ENCODE measurements around the gene ANAPC13. TPM values are rescaled to one million over a fixed set of nuclear protein-coding genes. Genes with fewer than 3 reads are reported as not detected.

ANAPC13 gene
- polyA plus RNA-seq, 1 of the 3 experiments (the other 2 are of a cell fraction): 63.5 TPM

DNA sequence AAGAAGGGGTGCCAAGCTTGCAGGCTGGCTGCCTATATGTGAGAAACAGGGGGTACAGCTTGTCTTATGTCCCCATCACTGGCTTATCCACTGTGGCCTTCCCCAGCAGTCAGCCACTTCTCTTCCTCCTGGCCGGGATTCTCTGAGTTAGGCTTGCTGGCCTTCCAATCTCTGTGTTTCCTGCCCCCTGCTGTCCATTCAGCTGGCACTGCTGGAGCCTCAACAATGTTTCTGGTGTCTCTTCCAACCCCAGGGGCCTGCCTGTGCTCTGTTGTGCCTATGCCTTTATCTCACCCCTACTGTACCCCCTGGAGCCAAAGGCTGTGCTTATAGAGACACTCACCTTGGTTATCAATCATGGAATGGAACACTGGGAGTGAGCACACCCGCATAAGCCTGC lies 36.5 kb downstream of the ANAPC13 start:
- peak; percentile 29 for DNase-seq

DNA sequence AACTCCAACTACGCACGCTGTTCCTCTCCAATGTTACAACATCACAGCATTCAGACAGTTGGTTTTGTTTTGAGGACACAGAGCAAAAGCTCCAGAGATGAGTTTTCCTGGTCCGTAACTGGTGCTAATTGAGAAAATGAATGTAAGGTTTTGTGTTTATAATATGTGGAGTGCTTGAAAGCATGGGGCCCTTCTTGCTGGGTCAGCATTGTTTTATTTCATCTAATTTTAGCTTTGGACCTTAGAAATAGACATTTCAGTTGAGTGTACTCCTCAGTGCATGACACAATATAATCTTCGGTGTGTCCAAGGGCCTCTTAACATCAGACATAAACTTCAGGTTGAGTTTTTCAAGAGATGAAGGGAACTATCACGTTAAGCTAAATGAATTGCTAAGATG lies 37.1 kb downstream of the ANAPC13 start:
- Histone ChIP-seq H3K4me2 (no peak overlapping the region), H3K79me2 (ENCODE audit: insufficient read depth) (no peaks in the 10 kb centered on the region), H3K4me3 (ENCODE audit: low read depth in 2 of 2, low read length in 1 of 2) (no peak overlapping the region), H3K9me2 (no peaks in the 10 kb centered on the region), H3K4me1 (ENCODE audit: control insufficient read depth in 1 of 2, insufficient read depth in 2 of 2, low read depth in 1 of 2, low read length in 1 of 2) (no peaks in the 10 kb centered on the region), H3K9ac (no peak overlapping the region), H2AFZ (ENCODE audit: low read depth) (no peak overlapping the region), H4K20me1 (ENCODE audit: insufficient read depth) (no peaks in the 10 kb centered on the region), H3F3A (replicated peaks; ENCODE audit: insufficient read depth) (no peaks in the 10 kb centered on the region), H3K36me3 (replicated peaks in 1 of 2; ENCODE audit: control insufficient read depth in 1 of 2, insufficient read depth in 2 of 2, low read length in 1 of 2) (no peaks in the 10 kb centered on the region), H3K9me3 (no peaks in the 10 kb centered on the region), H3K27ac (ENCODE audit: low read depth in 2 of 2, low read length in 1 of 2) (no peak overlapping the region), H3K27me3 (ENCODE audit: insufficient read depth) (no peaks in the 10 kb centered on the region)
- DNase-seq: no peak
- POLR2A ChIA-PET: no interaction called here
- CTCF ChIA-PET: interaction anchor here (0.7 to 2.0 kb wide), 9 partner anchors 9 to 153 kb away, joined by 3 to 7 read pairs (median 3); no protein-coding TSS in a partner anchor
- TF ChIP-seq GATA2 (CRISPR knock-in tag; IDR thresholded peaks at IDR 0.05) (no peak), SIN3A (IDR thresholded peaks at IDR 0.05; ENCODE audit: borderline replicate concordance, low read depth, low read length) (no peak), FOXM1 (IDR thresholded peaks at IDR 0.05; ENCODE audit: low read depth) (no peak)
- WGBS (ENCODE audit: low lambda C conversion rate): 95% methylated on average over 5 of the region's 5 CpGs

More for the DNA sequence above, 36.5 kb downstream of the ANAPC13 start:
- Histone ChIP-seq H4K20me1 (ENCODE audit: insufficient read depth) (no peaks in the 10 kb centered on the region), H3K27ac (ENCODE audit: low read depth in 2 of 2, low read length in 1 of 2) (no peak overlapping the region), H3K4me2 (no peak overlapping the region), H3K9ac (no peak overlapping the region), H3K9me3 (no peaks in the 10 kb centered on the region), H3K79me2 (ENCODE audit: insufficient read depth) (no peaks in the 10 kb centered on the region), H3K9me2 (no peaks in the 10 kb centered on the region), H2AFZ (ENCODE audit: low read depth) (no peak overlapping the region), H3K4me1 (ENCODE audit: control insufficient read depth in 1 of 2, insufficient read depth in 2 of 2, low read depth in 1 of 2, low read length in 1 of 2) (no peaks in the 10 kb centered on the region), H3F3A (replicated peaks; ENCODE audit: insufficient read depth) (no peaks in the 10 kb centered on the region), H3K27me3 (ENCODE audit: insufficient read depth) (no peaks in the 10 kb centered on the region), H3K36me3 (replicated peaks in 1 of 2; ENCODE audit: control insufficient read depth in 1 of 2, insufficient read depth in 2 of 2, low read length in 1 of 2) (no peaks in the 10 kb centered on the region), H3K4me3 (ENCODE audit: low read depth in 2 of 2, low read length in 1 of 2) (no peak overlapping the region)
- TF ChIP-seq RAD21 (IDR thresholded peaks at IDR 0.05; ENCODE audit: low read length) (peak; percentile 55), SMC3 (IDR thresholded peaks at IDR 0.05; ENCODE audit: low read depth, low read length) (peak; percentile 51), FOXM1 (IDR thresholded peaks at IDR 0.05; ENCODE audit: low read depth) (no peak)
- TF ChIP-seq, protein P1, sequence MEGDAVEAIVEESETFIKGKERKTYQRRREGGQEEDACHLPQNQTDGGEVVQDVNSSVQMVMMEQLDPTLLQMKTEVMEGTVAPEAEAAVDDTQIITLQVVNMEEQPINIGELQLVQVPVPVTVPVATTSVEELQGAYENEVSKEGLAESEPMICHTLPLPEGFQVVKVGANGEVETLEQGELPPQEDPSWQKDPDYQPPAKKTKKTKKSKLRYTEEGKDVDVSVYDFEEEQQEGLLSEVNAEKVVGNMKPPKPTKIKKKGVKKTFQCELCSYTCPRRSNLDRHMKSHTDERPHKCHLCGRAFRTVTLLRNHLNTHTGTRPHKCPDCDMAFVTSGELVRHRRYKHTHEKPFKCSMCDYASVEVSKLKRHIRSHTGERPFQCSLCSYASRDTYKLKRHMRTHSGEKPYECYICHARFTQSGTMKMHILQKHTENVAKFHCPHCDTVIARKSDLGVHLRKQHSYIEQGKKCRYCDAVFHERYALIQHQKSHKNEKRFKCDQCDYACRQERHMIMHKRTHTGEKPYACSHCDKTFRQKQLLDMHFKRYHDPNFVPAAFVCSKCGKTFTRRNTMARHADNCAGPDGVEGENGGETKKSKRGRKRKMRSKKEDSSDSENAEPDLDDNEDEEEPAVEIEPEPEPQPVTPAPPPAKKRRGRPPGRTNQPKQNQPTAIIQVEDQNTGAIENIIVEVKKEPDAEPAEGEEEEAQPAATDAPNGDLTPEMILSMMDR (IDR thresholded peaks at IDR 0.05): peak; percentile 51
- 80% methylated on average over 1 of the region's 2 CpGs for WGBS (ENCODE audit: low lambda C conversion rate)
- ChIA-PET CTCF (interaction anchor here (0.7 to 2.0 kb wide), 9 partner anchors 8 to 154 kb away, joined by 3 to 7 read pairs (median 3); no protein-coding TSS in a partner anchor), POLR2A (no interaction called here)

DNA sequence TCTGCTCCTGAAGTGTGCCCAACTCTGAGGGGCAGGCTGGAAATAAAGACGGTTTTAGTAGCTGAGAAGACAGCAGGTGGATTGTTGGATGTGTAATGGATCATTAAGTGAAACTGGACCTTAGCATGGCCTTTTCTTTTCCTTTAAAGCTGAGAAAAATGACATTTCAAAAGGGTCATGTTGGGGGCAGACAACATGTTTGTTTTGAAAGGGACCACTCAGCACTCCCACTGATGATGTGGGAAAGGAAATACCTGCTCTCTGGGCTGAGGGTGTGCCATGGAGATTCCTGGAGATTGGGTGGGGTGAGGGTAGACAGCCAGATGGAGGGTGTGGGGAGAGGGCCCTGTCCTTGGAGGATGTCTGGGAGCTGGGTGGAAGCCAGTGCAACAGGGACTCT lies 38.4 kb downstream of the ANAPC13 start:
- no peaks in the 10 kb centered on the region for H3K9me2 ChIP-seq
- no peaks in the 10 kb centered on the region for H3K9me3 ChIP-seq
- ChIA-PET CTCF (interaction anchor here (0.7 to 2.7 kb wide), 4 partner anchors 11 to 138 kb away, joined by 3 to 10 read pairs (median 4); no protein-coding TSS in a partner anchor), POLR2A (no interaction called here)
- WGBS (ENCODE audit: low lambda C conversion rate): 38% methylated on average over 1 of the region's 1 CpG
- H3K4me3 ChIP-seq (ENCODE audit: low read depth in 2 of 2, low read length in 1 of 2): no peak overlapping the region
- no peaks in the 10 kb centered on the region for H3K36me3 ChIP-seq (replicated peaks in 1 of 2; ENCODE audit: control insufficient read depth in 1 of 2, insufficient read depth in 2 of 2, low read length in 1 of 2)
- H3K4me1 ChIP-seq (ENCODE audit: control insufficient read depth in 1 of 2, insufficient read depth in 2 of 2, low read depth in 1 of 2, low read length in 1 of 2): no peaks in the 10 kb centered on the region
- no peak overlapping the region for H3K4me2 ChIP-seq
- no peak overlapping the region for H3K27ac ChIP-seq (ENCODE audit: low read depth in 2 of 2, low read length in 1 of 2)
- H3K79me2 ChIP-seq (ENCODE audit: insufficient read depth): no peaks in the 10 kb centered on the region
- DNase-seq: no peak
- no peak overlapping the region for H3K9ac ChIP-seq
- no peaks in the 10 kb centered on the region for H4K20me1 ChIP-seq (ENCODE audit: insufficient read depth)
- no peak overlapping the region for H2AFZ ChIP-seq (ENCODE audit: low read depth)
- H3F3A ChIP-seq (replicated peaks; ENCODE audit: insufficient read depth): no peaks in the 10 kb centered on the region
- H3K27me3 ChIP-seq (ENCODE audit: insufficient read depth): no peaks in the 10 kb centered on the region
- TF ChIP-seq, protein P1 (IDR thresholded peaks at IDR 0.05): no peak
- no peak for TF ChIP-seq RAD21 (IDR thresholded peaks at IDR 0.05; ENCODE audit: low read length)
- TF ChIP-seq MEF2A (IDR thresholded peaks at IDR 0.05; ENCODE audit: borderline replicate concordance, low read depth): no peak
- TF ChIP-seq TEAD4 (IDR thresholded peaks at IDR 0.05; ENCODE audit: borderline replicate concordance, insufficient read depth): no peak
- TF ChIP-seq NRF1 (IDR thresholded peaks at IDR 0.05; ENCODE audit: low read depth, low read length): no peak
- TF ChIP-seq MXI1 (IDR thresholded peaks at IDR 0.05; ENCODE audit: low read depth, low read length): no peak
- TF ChIP-seq, protein P2, sequence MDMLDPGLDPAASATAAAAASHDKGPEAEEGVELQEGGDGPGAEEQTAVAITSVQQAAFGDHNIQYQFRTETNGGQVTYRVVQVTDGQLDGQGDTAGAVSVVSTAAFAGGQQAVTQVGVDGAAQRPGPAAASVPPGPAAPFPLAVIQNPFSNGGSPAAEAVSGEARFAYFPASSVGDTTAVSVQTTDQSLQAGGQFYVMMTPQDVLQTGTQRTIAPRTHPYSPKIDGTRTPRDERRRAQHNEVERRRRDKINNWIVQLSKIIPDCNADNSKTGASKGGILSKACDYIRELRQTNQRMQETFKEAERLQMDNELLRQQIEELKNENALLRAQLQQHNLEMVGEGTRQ (IDR thresholded peaks at IDR 0.05; ENCODE audit: borderline replicate concordance, low read depth, low read length): no peak
- no peak for TF ChIP-seq FOXM1 (IDR thresholded peaks at IDR 0.05; ENCODE audit: low read depth)
- TF ChIP-seq SMC3 (IDR thresholded peaks at IDR 0.05; ENCODE audit: low read depth, low read length): no peak
- TF ChIP-seq CHD2 (IDR thresholded peaks at IDR 0.05; ENCODE audit: low read length, partially characterized antibody): no peak
- TF ChIP-seq FOXJ3 (CRISPR knock-in tag; IDR thresholded peaks at IDR 0.05): no peak
- no peak for TF ChIP-seq ELF1 (IDR thresholded peaks at IDR 0.05)
- no peak for TF ChIP-seq NFIC (IDR thresholded peaks at IDR 0.05; ENCODE audit: borderline replicate concordance)
- no peak for TF ChIP-seq POLR2AphosphoS5 (IDR thresholded peaks at IDR 0.05; ENCODE audit: low read depth, low read length)
